Ectodermal cell (in vitro differentiated cells): ENCODE measurements around the gene IMP4.
A peak's percentile ranks its signal among the peaks of the same experiment; 100 is the strongest.

Source experiments
- H3K27ac ChIP-seq: 2 replicates; pipeline ENCODE4 v1.7.0; 2013; ENCODE audit warnings: mild to moderate bottlenecking, low read depth, low read length; ENCODE audit not compliant: insufficient read depth, poor library complexity, severe bottlenecking
- H3K27me3 ChIP-seq: 2 replicates; pipeline ENCODE4 v1.7.0; 2013; ENCODE audit warnings: mild to moderate bottlenecking, low read length; ENCODE audit not compliant: insufficient read depth, control insufficient read depth, poor library complexity, severe bottlenecking
- H3K36me3 ChIP-seq: one replicate; pipeline ENCODE4 v1.7.0; 2013; ENCODE audit warnings: low read length; ENCODE audit not compliant: control insufficient read depth, insufficient read depth
- H3K4me1 ChIP-seq: one replicate; pipeline ENCODE4 v1.7.0; 2013; ENCODE audit warnings: low read length; ENCODE audit not compliant: control insufficient read depth, insufficient read depth
- H3K4me3 ChIP-seq: 2 replicates; pipeline ENCODE4 v1.7.0; 2013; ENCODE audit warnings: low read depth, low read length, control low read depth; ENCODE audit not compliant: insufficient read depth
- H3K9me3 ChIP-seq: 2 replicates; pipeline ENCODE4 v1.7.0; 2013; ENCODE audit warnings: mild to moderate bottlenecking, low read length, moderate library complexity; ENCODE audit not compliant: control insufficient read depth
- WGBS, 2 experiments: methylation state at CpG; one replicate each; pipeline ENCODE4 v1.1.7; 2013; ENCODE audit warnings: missing lambda C conversion rate in 2 of 2; 5-methylcytosine and 5-hydroxymethylcytosine counted together

The IMP4 gene

DNA sequence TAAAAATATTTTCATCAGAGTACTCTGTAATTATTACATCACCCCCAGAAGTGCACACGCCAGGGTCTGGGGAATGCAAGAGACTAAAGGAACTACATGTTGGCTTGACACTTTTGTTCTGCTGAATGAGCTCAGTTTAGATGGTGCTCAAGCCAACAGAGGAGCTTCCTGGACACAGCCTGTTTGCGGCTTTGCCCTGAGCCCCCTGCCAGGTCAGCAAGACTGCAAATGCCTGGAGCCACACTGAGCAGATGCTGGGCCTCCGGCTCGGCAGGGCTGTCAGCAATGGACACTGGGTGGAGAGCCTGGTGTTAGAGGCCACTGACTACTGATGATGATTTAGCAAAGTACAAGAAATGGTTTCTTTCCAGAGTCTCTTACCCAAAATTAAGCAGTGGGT is 45.1 kb downstream of the IMP4 start:
- H3K9me3 ChIP-seq: no peaks in the 10 kb centered on the region
- H3K36me3 ChIP-seq: no peaks in the 10 kb centered on the region
- 21 to 30% methylated on average over 4 of the region's 4 CpGs for WGBS, 2 experiments
- H3K27ac ChIP-seq: no peak overlapping the region
- H3K27me3 ChIP-seq: peaks cover 11% of the 10 kb centered on the region
- no peak overlapping the region for H3K4me3 ChIP-seq
- peaks cover 26% of the 10 kb centered on the region for H3K4me1 ChIP-seq

DNA sequence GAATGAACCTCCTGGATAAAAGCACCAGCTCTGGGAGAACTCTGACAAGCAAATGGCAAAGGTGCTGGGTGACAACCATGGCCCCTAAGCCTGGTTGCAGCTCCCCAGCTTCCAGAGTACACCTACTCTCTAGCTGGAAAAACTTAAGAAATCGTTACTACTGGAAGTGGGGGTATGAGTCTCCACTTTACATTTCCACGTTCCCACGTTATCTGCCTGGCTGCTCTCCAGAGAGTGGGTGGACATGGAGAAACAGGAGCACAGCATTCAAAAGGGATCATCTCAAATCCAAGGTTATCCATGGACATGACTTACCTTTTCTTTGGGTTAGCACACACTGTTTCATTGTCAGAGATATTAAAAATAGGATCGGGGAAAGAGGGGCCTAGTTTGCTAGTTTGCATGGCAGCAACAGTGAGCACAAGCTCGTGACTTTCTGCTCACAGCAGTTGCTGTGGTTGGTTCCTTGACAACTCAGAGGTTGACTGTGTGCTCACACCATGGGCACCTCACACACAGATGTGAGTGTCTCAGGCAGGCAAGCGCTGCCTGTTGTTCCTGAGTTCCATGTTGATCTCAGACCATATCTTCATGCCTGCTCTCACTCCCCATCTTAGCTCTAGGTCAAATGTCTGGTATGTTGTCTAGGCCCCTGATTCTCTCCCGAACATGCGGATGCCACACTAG is 45.7 kb downstream of the IMP4 start:
- WGBS, 2 experiments: 94 to 96% methylated on average over 8 of the region's 8 CpGs
- no peak overlapping the region for H3K27ac ChIP-seq
- no peaks in the 10 kb centered on the region for H3K36me3 ChIP-seq
- no peak overlapping the region for H3K4me3 ChIP-seq
- H3K9me3 ChIP-seq: no peaks in the 10 kb centered on the region
- H3K27me3 ChIP-seq: peaks cover 11% of the 10 kb centered on the region
- peaks cover 26% of the 10 kb centered on the region for H3K4me1 ChIP-seq

DNA sequence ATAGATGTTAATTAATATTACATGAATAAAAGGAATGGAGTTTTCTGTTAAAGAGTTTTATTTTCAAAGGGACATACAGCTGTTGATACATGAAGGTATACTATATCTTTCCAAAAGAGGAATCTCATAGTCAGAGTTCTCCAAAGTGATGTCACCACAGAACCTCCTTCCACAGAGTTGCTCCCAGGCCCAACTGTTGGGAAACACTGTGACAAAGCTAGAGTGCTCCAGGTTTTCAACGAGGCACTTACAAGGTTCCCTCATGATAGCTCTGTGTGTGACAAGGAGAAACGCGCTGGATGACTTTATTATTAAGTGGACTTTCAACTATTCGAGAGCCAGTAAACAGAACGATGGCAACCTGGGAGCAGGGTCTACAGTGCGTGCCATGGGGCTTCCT is 46.7 kb downstream of the IMP4 start:
- H3K9me3 ChIP-seq: no peaks in the 10 kb centered on the region
- H3K4me1 ChIP-seq: peaks cover 26% of the 10 kb centered on the region
- no peak overlapping the region for H3K27ac ChIP-seq
- no peaks in the 10 kb centered on the region for H3K36me3 ChIP-seq
- 94 to 95% methylated on average over 6 of the region's 6 CpGs for WGBS, 2 experiments
- H3K4me3 ChIP-seq: no peak overlapping the region
- peaks cover 11% of the 10 kb centered on the region for H3K27me3 ChIP-seq

DNA sequence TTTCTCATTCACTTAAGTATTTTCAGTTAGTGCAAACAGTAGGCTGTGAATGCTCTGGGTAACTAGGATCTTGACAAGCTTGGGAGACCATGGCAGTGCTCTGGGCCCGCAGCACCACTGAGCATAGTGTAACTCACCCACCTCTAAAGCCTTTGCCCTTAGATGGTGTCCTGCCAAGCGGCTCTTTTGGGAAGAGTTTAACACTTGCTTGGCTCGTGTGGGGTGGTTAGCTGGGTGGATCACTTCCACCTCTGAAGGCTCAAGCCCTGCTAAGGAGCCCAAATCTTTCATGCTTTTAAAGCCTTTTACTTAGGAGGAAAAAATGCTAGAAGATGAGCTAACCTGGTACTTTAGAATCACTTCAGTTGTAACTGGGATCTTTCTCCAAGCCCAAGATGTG is 47.1 kb downstream of the IMP4 start:
- WGBS, 2 experiments: 92 to 95% methylated on average over 3 of the region's 3 CpGs
- Histone ChIP-seq H3K36me3 (no peaks in the 10 kb centered on the region), H3K4me3 (no peak overlapping the region)

DNA sequence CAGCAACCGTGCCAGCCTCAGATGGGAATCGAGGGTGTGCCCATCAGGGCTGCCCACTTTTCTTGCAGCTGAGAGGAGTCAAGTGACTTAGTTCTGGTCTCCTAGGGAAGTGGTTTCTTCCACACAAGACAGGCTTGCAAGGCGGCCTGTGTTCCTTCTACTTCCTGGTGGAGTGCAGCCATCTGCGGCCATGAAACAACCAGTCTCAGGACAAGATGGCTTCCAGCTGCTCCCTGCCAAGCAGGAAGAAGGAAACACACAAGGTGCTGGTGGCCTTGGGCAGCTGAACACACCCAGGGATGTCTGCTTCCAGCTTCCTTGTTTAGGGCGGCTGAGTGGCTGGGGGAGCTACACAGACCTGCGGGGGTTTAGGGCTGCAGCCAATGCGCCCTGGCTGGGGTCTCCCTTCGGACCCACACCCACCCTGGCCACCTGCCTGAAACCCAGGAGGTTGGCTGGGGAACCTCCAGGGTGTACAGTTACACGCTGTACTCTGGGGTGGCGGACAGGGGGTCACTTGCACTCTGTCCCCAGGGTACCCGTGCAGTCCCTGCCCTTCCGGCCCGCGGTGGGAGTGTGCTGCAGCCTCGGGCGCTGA is 47.9 kb downstream of the IMP4 start:
- WGBS, 2 experiments: 78% methylated on average over 16 of the region's 16 CpGs
- Histone ChIP-seq H3K4me3 (peak overlapping the region; percentile 76), H3K27ac (no peak overlapping the region), H3K27me3 (peaks cover 11% of the 10 kb centered on the region), H3K36me3 (no peaks in the 10 kb centered on the region), H3K9me3 (no peaks in the 10 kb centered on the region), H3K4me1 (peaks cover 26% of the 10 kb centered on the region)

More for the DNA sequence above, 47.1 kb downstream of the IMP4 start:
- H3K27ac ChIP-seq: no peak overlapping the region
- no peaks in the 10 kb centered on the region for H3K9me3 ChIP-seq
- peaks cover 26% of the 10 kb centered on the region for H3K4me1 ChIP-seq
- H3K27me3 ChIP-seq: peaks cover 11% of the 10 kb centered on the region

DNA sequence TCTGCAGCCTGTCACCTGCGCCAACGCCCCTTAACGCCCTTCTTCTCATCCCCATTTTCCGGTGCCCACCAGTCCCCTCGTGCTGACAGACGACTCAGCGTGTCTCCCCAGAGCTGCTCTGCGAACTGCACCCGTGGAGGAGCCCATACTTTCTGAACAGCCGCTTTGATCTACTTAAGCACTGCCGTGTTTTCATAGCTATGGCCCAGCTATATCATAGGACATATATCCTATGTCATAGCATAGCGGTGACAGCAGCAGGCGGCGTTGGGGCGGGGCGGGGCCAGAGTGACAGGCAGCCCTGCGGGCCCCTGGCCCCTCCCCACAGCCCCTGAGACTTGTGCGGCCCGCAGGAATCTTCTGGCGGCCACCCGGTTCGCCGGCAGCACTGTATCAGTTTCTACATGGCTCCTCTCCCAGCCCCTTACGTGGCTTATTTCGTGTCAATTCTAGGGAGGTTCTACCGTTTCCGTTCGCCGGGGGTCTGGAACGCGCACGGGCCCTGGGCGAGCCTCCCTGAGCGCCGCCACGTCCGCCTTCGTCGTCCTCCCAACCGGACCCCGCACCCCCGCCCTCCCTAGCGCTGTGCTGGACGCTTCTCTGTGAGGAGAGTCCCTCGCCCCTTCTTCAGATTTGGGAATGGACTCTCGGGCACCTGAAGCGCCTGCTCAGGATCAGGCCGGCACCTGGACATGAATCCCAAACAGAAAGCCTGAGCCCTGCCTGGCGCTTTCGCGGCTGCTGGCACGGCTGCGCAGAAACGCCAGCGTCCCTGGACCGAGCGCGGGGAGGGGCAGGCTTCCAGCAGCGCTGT is 48.6 kb downstream of the IMP4 start:
- Histone ChIP-seq H3K27ac (no peak overlapping the region), H3K27me3 (peaks cover 11% of the 10 kb centered on the region), H3K4me1 (peaks cover 26% of the 10 kb centered on the region), H3K4me3 (peak overlapping the region; percentile 76), H3K36me3 (no peaks in the 10 kb centered on the region), H3K9me3 (no peaks in the 10 kb centered on the region)
- 8% methylated on average over 59 of the region's 59 CpGs for WGBS, 2 experiments

DNA sequence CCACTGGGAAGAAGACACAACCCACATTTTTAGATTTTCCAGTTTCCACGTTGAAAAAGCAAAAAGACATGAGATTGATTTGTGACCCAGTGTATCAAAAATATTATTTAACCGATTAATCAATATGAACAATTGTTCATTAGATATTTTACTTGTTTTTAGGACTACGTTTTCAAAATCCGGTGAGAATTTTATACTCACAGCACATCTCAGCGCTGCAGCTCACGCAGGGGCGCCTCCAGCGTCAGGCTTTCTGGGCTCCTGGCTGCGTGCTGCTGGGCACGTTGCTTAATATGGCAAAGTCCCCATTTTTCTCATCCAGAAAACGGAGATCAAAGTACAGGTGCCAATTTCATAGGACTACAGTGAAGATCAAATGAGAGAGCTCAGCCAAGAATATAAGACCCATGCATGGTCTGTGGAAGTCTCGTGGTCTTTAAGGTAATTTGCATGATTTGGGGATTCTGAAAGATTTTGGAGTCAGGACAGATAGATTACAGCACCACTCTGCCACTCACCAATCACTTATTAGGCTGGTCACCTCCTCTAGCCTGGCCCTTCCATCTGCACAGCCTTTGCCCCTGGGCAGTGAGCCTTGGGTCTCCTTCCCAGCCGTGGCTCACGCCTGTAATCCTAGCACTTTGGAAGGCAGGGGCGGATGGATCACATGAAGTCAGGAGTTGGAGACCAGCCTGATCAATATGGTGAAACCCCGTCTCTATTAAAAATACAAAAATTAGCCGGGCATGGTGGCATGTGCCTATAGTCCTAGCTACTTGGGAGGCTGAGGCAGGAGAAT is 49.4 kb downstream of the IMP4 start:
- H3K4me1 ChIP-seq: peaks cover 23% of the 10 kb centered on the region
- no peaks in the 10 kb centered on the region for H3K9me3 ChIP-seq
- peaks cover 11% of the 10 kb centered on the region for H3K27me3 ChIP-seq
- 39 to 47% methylated on average over 15 to 17 of the region's 17 CpGs for WGBS, 2 experiments
- H3K36me3 ChIP-seq: no peaks in the 10 kb centered on the region
- no peak overlapping the region for H3K27ac ChIP-seq
- H3K4me3 ChIP-seq: peak overlapping the region; percentile 76

DNA sequence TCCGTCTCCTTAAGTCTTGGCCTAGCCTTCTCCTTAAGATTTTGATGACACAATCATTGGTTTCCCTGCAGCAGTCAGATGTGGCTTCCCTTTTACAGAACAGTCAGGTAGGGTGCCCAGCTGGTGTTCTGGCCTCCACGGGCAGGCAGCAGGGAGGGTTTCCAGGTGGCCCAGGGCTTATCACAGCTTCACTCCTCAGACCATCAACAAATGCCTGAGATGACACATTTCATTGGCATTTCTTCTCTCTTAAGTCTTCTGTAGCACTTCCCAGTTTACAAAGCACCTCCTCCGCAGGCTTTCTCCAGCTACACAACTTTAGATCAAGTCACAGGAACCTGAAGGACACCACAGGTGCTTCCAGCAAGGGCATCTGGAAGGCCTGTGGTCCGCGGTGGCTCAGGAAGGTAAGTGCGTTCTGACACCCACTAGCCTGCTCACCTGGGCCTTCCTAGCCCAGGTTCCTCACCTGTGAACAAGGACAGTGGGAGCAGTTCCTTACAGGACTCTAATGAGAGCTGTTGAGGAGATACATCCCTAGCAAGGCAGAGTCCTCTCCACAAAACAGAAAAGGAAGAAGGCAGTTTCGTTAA is 50.7 kb downstream of the IMP4 start:
- WGBS, 2 experiments: 74 to 77% methylated on average over 7 of the region's 7 CpGs
- Histone ChIP-seq H3K36me3 (no peaks in the 10 kb centered on the region), H3K27me3 (peaks cover 11% of the 10 kb centered on the region), H3K4me1 (peaks cover 10% of the 10 kb centered on the region), H3K9me3 (no peaks in the 10 kb centered on the region), H3K27ac (no peak overlapping the region), H3K4me3 (no peak overlapping the region)
